Measurements from ENCODE around the gene PTOV1.

The PTOV1 gene

DNA sequence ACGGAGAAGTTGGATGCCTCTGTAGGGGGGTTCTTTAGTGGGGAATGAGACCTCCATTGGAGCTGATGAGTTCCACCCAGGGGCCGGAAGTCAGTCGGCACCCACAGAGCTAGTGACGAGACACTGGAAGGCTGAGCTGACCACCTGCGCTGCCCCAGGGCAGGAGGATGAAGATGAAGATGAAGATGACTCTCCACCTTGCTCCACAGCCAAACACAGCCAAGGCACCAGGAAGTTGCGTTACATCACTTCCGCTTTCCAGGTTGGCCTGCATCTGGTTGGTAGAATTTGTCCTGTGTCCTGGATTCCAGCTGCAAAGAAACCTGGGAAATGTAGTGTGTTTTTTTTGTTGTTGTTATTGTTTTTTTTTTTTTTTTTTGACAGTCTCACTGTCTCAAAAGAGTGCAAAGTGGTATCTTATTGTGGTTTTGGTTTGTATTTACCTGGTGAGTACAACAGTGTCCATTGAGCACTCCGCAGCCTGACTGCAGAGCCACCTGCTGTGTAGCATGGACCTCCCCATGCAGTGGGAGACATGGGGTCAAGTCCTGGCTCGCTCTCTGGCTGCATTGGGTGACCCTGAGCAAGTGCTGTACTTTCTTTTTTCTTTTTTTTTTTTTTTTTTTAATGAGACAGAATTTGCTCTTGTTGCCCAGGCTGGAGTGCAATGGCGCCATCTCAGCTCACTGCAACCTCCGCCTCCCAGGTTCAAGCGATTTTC lies 28.4 kb downstream of the PTOV1 start:
- H3K36me3 ChIP-seq = peaks cover 54 to 60% (median 57%) of the 10 kb centered on the region in 3 donors
- H3K9me3 ChIP-seq = no peaks in the 10 kb centered on the region
- peaks cover 0 to 31% (median 23%) of the 10 kb centered on the region in 4 donors for H3K4me1 ChIP-seq
- no peak overlapping the region for H3K27ac ChIP-seq
- DNase-seq = no peak
- TF ChIP-seq, protein P1, sequence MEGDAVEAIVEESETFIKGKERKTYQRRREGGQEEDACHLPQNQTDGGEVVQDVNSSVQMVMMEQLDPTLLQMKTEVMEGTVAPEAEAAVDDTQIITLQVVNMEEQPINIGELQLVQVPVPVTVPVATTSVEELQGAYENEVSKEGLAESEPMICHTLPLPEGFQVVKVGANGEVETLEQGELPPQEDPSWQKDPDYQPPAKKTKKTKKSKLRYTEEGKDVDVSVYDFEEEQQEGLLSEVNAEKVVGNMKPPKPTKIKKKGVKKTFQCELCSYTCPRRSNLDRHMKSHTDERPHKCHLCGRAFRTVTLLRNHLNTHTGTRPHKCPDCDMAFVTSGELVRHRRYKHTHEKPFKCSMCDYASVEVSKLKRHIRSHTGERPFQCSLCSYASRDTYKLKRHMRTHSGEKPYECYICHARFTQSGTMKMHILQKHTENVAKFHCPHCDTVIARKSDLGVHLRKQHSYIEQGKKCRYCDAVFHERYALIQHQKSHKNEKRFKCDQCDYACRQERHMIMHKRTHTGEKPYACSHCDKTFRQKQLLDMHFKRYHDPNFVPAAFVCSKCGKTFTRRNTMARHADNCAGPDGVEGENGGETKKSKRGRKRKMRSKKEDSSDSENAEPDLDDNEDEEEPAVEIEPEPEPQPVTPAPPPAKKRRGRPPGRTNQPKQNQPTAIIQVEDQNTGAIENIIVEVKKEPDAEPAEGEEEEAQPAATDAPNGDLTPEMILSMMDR (IDR thresholded peaks at IDR 0.05) = no peak
- H3K27me3 ChIP-seq = no peaks in the 10 kb centered on the region
- H3K4me3 ChIP-seq = no peak overlapping the region
- intact Hi-C loops (cut with DNase I; ENCODE audit: low total_unique reads) = no loop called here

- H3K4me1 ChIP-seq = peaks cover 0 to 22% (median 16%) of the 10 kb centered on the region in 4 donors
- intact Hi-C loops (cut with DNase I; ENCODE audit: low total_unique reads) = no loop called here
- no peak for DNase-seq
- no peak overlapping the region for H3K4me3 ChIP-seq
- TF ChIP-seq, protein P1 (IDR thresholded peaks at IDR 0.05) = no peak
- peaks cover 62 to 66% (median 65%) of the 10 kb centered on the region in 3 donors for H3K36me3 ChIP-seq
- H3K9me3 ChIP-seq = no peaks in the 10 kb centered on the region
- H3K27ac ChIP-seq = no peak overlapping the region
- no peaks in the 10 kb centered on the region for H3K27me3 ChIP-seq
Observed at GRCh38 chr19:49880162-49880869, 29.4 kb downstream of the PTOV1 start.

DNA sequence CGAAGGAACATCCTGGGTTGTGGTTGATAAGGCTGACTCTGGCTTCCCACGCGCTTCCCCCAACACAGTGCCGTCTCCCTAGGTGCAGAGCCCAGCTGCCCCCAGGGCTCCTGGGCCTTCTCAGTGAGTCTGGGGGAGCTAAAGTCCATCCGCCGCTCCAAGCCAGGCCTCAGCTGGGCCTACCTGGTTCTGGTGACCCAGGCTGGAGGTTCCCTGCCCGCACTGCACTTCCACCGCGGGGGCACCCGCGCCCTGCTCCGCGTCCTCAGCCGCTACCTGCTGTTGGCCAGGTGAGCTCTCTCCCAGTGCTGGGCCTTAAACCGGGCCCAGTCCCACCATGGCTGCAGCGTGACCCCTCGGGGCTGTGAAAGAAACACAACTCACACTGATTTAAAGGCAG lies 30.2 kb downstream of the PTOV1 start:
- TF ChIP-seq, protein P1 (IDR thresholded peaks at IDR 0.05) = no peak
- H3K9me3 ChIP-seq = no peaks in the 10 kb centered on the region
- intact Hi-C loops (cut with DNase I; ENCODE audit: low total_unique reads) = no loop called here
- peak in 1 of 2 donors; percentile 56 for DNase-seq
- H3K4me1 ChIP-seq = peaks cover 0 to 15% (median 11%) of the 10 kb centered on the region in 4 donors
- H3K27me3 ChIP-seq = no peaks in the 10 kb centered on the region
- H3K36me3 ChIP-seq = peaks cover 62 to 74% (median 65%) of the 10 kb centered on the region in 3 donors
- no peak overlapping the region for H3K4me3 ChIP-seq
- H3K27ac ChIP-seq = no peak overlapping the region

DNA sequence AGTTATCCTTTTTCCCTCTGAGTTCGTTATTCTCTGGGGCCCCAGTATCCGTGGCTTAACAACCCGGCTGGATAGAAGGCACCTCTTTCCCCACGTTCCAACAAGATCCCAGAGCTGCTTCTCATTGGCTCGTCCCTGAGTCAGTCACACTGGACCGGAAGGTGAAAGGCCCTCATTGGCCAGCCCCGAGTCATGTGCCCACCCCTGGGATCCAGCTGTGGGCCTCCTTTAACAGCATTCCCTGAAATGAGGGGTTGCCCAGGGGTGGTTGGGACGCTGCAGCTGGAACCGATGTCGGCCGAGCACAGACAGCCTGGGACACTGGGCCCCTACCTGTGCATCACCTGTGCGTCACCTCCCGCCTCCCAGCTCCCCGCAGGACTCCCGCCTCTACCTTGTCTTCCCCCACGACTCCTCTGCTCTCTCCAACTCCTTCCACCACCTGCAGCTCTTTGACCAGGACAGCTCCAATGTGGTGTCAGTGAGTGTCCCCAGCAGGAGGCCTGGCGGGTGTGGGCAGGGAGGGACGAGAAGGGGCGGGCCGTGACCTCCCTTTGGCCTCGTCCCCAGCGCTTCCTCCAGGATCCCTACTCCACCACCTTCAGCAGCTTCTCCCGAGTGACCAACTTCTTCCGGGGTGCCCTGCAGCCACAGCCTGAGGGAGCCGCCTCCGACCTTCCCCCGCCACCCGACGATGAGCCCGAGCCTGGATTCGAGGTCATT lies 30.9 kb downstream of the PTOV1 start:
- Histone ChIP-seq H3K27me3 (no peaks in the 10 kb centered on the region), H3K4me1 (peaks cover 0 to 15% (median 11%) of the 10 kb centered on the region in 4 donors), H3K36me3 (peaks cover 62 to 81% (median 67%) of the 10 kb centered on the region in 3 donors), H3K4me3 (no peak overlapping the region), H3K9me3 (no peaks in the 10 kb centered on the region), H3K27ac (no peak overlapping the region)
- peak in 1 of 2 donors; percentile 60 for DNase-seq
- TF ChIP-seq, protein P1 (IDR thresholded peaks at IDR 0.05) = no peak
- intact Hi-C loops (cut with DNase I; ENCODE audit: low total_unique reads) = no loop called here

GRCh38 chr19:49882643-49883042 lies 31.7 kb downstream of the PTOV1 start:
- Histone ChIP-seq H3K4me1 (peaks cover 0 to 15% (median 11%) of the 10 kb centered on the region in 4 donors), H3K4me3 (no peak overlapping the region), H3K36me3 (peaks cover 62 to 89% (median 75%) of the 10 kb centered on the region in 3 donors), H3K9me3 (no peaks in the 10 kb centered on the region), H3K27ac (no peak overlapping the region), H3K27me3 (no peaks in the 10 kb centered on the region)
- TF ChIP-seq, protein P1 (IDR thresholded peaks at IDR 0.05) = no peak
- intact Hi-C loops (cut with DNase I; ENCODE audit: low total_unique reads) = no loop called here
- DNase-seq = no peak

Data from tibial artery (tissue), 4 donors.